Measurements from ENCODE around the gene ARHGEF19.

- TF ChIP-seq CTCF (IDR thresholded peaks at IDR 0.05) (no peak), EP300 (IDR thresholded peaks at IDR 0.05) (no peak)
Measured at GRCh38 chr1:16226490-16227179, 14.2 kb upstream of the ARHGEF19 start.
